ENCODE results near the gene NCLN.
"Not testable (repeated sequence)": the region's sequence is repeated elsewhere in the genome, so short reads cannot be mapped to it uniquely, and the experiment has no call there.

NCLN gene, protein sequence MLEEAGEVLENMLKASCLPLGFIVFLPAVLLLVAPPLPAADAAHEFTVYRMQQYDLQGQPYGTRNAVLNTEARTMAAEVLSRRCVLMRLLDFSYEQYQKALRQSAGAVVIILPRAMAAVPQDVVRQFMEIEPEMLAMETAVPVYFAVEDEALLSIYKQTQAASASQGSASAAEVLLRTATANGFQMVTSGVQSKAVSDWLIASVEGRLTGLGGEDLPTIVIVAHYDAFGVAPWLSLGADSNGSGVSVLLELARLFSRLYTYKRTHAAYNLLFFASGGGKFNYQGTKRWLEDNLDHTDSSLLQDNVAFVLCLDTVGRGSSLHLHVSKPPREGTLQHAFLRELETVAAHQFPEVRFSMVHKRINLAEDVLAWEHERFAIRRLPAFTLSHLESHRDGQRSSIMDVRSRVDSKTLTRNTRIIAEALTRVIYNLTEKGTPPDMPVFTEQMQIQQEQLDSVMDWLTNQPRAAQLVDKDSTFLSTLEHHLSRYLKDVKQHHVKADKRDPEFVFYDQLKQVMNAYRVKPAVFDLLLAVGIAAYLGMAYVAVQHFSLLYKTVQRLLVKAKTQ

DNA sequence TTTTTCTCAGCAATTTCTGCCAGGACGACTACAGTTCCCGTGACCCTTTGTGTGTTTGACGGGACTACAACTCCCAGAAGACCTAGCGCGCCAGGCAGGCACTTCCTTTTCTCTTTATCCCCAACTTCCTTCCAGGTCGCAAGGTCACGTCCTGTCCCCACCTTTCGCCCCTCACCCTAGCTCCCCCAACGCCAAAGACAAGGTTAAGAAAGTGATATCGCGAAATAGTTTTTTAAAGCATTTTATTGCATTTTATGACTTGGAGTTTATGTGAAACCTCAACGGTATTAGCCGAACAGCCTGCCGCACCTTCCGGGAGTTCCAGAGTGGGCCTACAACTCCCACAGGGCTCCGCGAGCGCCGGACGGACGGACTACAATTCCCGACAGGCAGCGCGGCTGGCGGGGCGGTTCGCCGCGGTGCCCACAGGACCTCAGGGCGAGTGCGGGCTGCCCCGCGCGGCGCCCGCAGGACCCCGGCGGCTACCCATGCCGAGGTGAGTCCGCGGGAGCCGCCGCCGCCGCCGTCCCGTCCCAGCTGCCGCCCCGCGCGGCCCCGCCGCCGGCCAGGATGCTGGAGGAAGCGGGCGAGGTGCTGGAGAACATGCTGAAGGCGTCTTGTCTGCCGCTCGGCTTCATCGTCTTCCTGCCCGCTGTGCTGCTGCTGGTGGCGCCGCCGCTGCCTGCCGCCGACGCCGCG is at the start of gene NCLN:
TSS of gene NCLN (plus strand) at position 470 of the 699 bp plus-strand sequence. CDS start at position 571, 101 bp downstream.
- DNase-seq, result peak; percentile 94

DNA sequence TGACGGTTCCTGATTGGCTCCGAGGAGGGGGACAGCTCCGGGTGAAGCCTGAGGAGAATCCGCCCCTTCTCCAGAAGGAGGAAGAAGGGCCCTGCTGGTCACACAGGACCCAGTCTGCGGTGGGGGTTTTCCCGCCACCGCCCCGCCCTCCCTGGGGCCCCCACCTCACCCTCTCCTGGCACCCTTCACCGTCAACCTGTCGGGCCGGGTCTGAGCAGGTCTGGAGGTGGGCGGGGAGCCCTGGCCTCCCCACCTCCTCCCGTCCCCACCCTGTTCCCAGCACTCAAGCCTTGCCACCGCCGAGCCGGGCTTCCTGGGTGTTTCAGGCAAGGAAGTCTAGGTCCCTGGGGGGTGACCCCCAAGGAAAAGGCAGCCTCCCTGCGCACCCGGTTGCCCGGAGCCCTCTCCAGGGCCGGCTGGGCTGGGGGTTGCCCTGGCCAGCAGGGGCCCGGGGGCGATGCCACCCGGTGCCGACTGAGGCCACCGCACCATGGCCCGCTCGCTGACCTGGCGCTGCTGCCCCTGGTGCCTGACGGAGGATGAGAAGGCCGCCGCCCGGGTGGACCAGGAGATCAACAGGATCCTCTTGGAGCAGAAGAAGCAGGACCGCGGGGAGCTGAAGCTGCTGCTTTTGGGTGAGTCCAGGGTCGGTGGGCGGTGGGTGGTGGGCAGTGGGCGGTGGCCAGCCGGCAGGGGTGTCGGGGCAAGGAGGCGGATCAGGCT is 49.6 kb upstream of the NCLN start, which contains the start of gene GNA15:
TSS of gene GNA15 (plus strand) at position 73 of the 723 bp plus-strand sequence. CDS start at position 491, 418 bp downstream.
- peak; percentile 28 for DNase-seq

DNA sequence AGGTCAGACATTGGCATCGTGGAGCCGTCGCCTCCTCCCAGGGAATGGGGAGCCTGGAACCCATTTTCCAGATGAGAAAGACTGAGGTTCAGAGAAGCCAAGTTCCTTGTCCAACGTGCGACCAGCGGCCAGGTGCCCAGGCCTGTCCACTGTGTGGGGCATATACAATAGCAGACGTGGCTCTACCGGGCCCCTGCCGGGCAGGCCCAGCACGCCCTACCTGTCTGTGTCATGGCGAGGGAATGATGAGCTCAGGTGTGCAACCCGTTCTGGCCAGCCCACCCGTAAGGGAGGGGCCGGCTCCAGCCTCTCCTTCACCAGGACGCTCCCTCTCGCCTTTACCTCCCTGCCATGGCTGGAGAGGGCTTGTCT is 49.1 kb upstream of the NCLN start:
- DNase-seq, result no peak

DNA sequence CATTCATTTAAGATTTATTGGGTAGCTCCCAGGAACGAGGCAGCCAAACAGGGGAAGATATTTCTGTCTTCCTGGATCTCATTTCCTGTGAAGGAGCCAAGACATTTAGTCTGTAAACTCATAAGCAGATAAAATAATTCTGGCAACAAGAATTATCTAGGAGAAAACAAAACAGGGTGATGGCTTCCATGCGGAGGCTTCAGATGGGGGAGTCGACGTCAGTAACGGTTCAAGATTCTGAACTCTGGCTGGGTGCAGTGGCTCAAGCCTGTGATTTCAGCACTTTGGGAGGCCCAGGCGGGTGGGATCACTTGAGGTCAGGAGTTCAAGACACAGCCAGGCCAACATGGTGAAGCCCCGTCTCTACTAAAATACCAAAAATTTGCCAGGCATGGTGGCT is 48.6 kb upstream of the NCLN start:
- DNase-seq, result no peak

DNA sequence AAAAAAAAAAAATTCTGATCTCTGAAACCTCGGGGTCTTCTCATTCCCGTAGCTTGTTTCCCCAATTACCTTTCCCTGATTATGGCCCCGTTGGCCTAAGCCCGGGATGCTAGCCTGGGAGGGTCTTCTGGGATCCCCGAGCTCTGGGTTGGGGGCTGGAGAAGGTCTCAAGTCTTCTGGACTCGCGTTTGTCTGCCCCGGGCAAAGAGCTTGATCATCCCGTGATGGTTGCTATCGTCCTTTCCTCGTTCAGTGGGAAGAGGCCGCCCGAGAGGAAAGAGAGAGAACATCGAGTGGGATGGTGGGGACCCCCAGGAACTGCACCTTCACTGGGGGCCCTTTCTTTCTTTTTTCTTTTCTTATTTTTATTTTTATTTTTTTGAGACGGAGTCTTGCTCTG is 47.5 kb upstream of the NCLN start:
- no peak for DNase-seq

DNA sequence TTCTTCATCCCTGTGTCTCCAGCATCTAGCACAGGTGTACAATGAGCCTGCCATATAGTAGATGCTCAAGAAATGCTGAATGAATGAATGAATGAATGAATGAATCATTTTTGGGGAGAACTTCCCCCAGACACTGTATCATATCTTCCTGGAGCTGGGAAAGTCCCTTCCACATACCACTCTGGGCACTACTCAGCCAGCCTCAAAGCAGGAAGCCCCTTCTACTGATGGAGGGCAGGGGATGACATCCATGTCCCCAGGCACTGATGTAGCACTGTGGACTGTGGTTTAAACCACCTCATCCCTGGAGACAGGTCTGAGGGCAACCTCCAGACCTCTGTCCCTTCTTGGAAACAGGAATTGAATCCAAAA is 45.1 kb upstream of the NCLN start:
- no peak for DNase-seq

DNA sequence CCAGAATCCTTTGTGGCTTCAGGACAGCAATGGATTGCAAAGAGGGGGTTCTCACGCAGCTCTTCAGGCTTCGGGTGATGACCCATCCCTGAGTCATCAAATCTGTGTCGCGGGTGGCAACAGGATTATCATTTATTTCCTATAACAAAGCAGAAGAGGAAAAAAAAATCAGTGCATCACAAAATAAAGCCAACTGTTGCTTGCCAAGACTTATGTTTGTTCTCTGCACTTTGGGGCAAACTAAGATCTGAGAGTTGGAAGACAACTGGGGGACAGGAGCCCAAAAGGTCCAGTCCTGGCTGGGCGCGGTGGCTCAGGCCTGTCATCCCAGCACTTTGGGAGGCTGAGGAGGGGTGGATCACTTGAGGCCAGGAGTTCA is 43.4 kb upstream of the NCLN start:
- no peak for DNase-seq

DNA sequence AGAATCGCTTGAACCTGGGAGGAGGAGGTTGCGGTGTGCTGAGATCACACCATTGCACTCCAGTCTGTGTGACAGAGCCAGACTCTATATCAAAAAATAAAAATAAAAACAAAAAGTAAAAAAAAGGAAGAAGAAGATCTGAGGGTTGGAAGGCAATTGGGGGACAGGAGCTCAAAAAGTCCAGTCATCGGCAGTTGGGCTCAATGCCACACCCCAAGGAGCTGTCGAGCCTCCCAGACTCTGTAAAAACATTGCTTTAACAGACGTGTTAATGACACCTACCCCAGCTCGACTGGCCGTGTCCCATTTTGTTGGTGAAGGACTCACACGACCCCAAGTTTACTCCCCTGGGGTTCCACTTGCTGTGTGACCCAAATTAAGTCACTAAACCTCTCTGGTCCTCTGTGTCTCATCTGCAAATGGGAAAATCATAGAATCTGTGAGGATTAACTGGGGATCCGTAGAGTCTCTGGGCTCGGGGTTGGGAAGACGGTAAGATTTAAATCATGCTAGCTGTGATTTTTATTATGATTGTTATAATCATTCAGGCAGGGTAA is 42.9 kb upstream of the NCLN start:
- no peak for DNase-seq

DNA sequence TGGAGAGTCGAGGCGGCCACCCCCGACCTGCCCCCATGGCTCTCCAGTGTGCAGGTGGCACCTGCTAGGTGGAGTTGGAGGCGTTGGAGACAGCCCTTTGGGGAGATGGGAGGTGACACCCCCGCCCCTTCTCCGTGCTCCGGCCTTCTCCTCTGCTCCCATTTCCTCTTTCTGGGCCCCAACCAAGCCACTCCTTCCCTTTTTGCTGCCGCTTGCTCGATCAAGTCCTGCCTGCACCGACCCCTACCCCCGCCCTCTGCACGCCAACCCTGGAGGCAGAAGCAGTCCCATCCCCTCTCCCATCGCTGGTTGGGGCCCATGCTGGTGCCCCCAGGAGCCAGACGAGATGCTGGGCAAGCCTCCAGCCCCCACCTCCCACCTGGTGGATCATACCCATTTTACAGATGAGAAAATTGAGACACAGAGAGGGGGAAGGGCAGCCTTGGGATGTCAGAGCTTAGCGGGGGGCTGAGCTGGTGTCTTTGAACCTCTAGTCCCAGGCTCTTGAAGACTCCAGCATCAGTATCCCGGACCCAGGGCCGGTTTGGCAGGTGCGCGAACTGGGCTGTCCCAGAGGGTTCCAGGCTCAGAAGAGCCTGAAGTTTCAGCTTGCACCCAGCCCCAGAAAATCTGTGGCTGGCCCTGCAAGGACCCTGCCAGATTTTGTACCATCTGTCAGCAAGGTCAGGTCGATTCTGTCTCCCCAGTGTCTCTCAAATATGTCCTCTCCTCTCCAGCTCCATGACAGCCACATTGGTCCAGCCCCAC is 39.6 kb upstream of the NCLN start:
- DNase-seq, result no peak

DNA sequence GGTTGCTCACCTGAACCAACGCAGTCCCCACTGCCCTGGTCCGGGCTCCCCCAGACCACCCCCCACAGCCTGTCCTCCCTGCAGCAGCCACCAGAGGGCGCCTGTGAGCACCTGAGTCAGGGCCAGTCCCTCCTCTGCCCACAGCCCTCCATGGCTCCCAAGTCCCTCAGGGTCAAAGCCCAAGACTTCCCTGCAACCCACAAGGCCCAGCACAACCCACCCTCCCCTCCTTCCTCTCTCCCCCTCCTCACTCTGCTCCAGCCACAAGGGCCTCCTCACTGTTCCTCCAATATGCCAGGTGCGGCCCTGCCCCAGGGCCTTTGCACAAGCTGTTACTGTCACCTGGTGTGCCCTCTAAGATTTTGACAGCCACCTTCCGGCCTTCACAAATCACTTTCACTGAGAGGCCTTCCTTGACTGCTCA is 39.0 kb upstream of the NCLN start:
- DNase-seq, result peak; percentile 68

DNA sequence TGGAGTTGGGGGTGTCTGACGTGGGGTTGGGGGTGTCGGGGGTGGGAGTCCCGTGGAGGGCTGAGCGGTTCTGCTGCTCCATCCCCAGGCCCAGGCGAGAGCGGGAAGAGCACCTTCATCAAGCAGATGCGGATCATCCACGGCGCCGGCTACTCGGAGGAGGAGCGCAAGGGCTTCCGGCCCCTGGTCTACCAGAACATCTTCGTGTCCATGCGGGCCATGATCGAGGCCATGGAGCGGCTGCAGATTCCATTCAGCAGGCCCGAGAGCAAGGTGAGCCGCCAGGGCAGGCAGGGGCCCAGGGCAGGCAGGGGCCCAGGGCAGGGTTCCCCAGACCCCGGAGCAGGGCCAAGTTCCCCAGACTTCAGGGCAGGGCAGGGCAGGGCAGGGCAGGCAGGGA is 37.2 kb upstream of the NCLN start:
- DNase-seq, result no peak

DNA sequence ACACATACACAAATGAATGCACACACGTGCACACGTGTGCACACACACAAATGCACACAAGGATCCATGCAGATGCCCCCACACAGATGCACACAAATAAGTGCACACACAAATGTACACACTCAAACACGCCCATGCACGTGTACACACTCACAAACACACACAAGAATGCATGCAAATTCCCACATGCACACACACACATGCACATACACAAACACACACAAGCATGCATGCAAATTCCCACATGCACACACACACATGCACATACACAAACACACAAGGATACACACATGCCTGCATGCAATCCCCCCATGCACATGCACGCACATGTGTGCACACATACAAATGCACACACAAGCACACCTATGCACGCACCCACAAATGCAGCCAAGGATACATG is 36.6 kb upstream of the NCLN start:
- no peak for DNase-seq

DNA sequence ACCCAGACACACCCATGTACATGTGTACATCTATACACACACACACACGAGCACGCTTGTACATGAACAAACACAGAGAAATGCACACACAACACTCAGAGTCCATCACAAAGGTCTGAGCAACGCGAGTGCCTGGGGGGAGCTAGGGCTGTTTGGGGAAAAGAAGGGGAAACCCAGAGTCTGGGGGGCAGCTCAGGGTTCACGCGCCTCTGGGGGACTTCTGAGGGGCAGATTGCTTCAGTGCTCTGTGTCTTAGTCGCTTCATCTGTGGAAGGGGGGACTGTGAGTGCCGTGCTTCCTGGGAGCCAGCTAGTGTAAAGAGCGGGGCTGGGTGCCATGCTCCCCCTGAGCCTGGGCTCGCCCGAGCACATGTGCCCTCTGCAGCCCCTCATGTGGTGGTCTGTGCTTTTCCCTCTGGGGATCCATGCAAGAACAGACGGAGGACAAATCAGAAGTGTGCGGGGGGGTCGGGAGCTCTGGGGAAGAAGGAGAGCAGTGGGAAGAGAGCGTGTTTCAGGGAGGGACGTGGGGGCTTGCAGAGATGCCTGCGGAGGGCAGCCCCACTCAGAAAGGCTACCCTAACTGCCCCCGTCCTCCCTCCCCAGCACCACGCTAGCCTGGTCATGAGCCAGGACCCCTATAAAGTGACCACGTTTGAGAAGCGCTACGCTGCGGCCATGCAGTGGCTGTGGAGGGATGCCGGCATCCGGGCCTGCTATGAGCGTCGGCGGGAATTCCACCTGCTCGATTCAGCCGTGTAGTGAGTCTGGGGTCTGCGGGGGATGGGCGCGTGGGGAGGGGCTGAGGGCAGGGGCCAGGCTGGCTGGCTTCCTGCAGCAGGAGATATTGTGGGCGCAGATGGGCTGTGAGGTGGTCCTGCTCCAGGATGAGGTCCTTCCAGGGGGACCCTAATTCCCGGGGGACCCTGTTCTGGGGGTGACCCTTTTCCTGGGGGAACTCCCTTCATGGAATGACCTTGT is 35.9 kb upstream of the NCLN start:
- DNase-seq, result no peak

DNA sequence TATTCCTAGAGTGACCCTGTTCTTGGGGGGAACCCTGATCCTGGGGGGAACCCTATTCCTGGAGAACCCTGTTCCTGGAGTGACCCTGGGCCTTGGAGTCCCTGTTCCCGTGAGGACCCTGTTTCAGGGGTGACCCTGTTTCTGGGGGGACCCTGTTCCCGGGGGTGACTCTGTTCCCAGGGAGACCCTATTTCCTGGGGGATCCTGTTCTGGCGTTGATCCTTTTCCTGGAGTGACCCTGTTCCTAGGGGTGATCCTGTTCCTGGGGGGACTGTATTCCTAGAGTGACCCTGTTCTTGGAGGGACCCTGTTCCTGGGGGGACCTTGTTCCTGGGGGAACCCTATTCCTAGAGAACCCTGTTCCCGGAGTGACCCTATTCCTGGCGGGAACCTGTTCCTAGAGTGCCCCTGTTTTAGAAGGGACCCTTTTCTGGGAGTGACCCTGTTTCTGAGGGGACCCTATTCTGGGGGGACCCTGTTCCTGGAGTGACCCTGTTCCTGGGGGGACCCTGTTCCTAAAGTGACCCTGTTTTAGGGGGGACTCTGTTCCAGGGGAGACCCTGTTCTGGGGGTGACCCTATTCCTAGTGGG is 34.9 kb upstream of the NCLN start:
- DNase-seq, result no peak

DNA sequence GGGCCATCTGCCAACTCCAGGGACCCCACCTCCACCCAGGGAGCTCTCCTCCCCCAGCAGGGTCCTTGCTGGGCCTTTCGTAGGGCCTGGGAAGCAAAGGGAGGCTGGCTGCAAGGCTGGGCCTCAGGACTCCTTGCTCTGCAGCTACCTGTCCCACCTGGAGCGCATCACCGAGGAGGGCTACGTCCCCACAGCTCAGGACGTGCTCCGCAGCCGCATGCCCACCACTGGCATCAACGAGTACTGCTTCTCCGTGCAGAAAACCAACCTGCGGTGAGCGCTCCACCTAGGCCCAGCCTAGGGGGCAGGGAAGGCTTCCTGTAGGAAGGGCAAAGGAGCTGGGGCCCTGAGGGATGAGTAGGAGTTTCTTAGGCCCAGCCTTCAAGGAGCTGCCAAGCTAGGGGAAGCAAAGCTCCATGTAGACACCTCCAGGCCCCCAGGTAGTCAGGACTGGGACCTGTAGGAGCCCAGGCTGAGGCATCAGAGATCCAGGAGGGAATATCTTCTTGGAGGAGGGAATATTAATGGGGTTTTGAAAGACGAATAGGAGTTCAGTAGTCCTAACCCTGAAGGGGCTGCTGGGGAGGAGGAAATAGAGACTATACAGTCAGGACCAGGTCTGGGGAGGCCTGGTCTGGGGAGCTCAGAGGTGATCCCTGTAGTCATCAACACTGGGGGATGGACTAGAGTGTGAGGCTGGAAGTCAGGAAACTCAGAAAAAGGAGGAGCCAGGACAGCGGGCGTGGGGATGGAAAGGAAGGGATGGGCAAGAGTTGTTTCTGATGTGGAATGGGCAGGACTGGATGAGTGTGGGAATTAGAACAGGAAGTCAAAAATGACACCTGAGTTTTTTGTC is 33.9 kb upstream of the NCLN start:
- no peak for DNase-seq

DNA sequence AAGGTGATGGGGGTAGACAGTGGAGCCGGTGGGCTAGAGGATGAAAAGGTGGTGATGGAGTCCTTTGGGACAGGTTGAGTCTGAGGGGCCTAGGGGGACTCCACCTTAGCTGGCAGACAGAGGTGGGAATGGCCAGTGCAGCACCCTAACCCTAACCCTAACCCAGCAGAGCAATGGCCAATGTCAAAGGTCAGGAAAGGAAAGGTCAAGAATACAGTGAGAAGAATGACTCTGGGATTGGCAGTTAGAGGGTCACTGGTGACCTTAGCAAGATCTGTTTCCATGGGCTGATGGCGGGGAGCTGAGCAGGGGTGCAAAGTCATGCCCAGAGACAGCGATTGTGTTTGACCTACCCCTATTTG is 33.3 kb upstream of the NCLN start:
- no peak for DNase-seq

DNA sequence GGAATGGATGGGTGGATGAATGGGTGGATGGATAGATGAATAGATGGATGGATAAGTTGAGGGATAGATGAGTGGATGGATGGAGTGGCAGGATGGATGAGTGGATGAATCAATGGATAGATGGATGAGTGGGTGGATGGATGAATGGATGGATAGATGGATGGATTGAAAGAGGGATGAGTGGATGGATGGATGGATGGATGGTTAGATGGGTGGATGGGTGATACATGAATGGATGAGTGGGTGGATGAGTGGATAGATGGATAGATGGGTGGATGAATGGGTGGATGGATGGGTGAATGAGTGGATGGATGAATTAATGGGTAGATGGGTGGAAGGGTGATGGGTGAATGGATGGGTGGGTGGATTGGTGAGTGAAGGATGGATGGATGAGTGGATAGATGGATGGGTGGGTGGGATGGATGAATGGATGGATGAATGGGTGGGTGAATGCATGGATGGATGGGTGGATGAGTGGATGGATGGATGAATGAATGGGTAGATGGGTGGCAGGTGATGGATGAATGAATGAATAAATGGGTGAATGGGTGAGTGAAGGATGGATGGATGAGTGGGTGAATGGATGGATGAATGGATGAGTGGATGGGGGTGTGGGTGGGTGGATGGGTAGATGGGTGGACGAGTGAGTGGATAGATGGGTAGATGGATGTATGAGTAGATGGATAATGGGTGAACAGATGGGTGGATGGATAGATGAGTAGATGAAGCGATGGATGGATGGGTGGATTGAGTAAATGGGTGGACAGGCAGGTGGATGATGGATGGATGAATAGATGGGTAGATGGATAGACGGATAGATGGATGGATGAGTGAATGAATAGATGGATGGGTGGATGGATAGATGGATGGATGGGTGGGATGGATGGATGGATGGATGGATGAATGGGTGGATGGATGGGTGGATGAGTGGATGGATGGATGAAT is 32.2 kb upstream of the NCLN start:
- DNase-seq, result no peak

DNA sequence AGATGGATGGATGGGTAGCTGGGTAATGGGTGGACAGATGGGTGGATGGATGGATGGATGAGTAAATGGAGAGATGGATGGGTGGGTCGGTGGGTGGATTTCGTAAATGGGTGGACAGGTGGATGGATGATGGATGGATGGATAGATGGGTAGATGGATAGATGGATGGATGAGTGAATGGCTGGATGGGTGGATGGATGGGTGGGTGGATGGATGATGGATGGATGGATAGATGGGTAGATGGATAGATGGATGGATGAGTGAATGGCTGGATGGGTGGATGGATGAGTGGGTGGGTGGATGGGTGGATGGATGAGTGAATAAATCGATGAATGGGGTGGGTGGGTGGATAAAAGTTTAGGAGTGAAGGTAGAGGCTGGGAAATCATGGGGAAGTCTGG is 31.3 kb upstream of the NCLN start:
- not testable (repeated sequence) for DNase-seq

Data from activated CD4-positive, alpha-beta T cell treated with anti-CD3 and anti-CD28 coated beads, Interleukin-2, amount 50 U/mL, for 1 hour (primary cell).